Neural cell (in vitro differentiated cells): Measurements from ENCODE around the gene FBXO10. TPM values are rescaled to one million over a fixed set of nuclear protein-coding genes. Genes with fewer than 3 reads are reported as not detected.

Experiments
- H2AFZ ChIP-seq: fragments of 200-600, 300-800 bp; sonication (generic), shearing (Covaris generic); 2 replicates; pipeline ENCODE4 v1.6.0; 2014; ENCODE audit warnings: low read depth, mild to moderate bottlenecking, antibody characterized with exemption, low read length, moderate library complexity
- H3F3A ChIP-seq: fragments of 200-600 bp; shearing (Covaris generic); 2 replicates; pipeline ENCODE4 v1.6.1; 2016; ENCODE audit warnings: mild to moderate bottlenecking, moderate library complexity, mixed read lengths, antibody characterized with exemption, low read length; ENCODE audit not compliant: insufficient read depth, poor library complexity, severe bottlenecking
- H3K27ac ChIP-seq: fragments of 200-600, 300-800 bp; sonication (generic), shearing (Covaris generic); 2 replicates; pipeline ENCODE4 v1.5.1; 2014; ENCODE audit warnings: mild to moderate bottlenecking, low read length, moderate library complexity
- H3K27me3 ChIP-seq: fragments of 300-800, 200-600 bp; sonication (generic), shearing (Covaris generic); 2 replicates; pipeline ENCODE4 v1.6.0; 2014; ENCODE audit warnings: mild to moderate bottlenecking, low read depth, low read length, moderate library complexity; ENCODE audit not compliant: insufficient read depth
- H3K36me3 ChIP-seq: fragments of 300-800, 200-600 bp; sonication (generic), shearing (Covaris generic); 2 replicates; pipeline ENCODE4 v1.5.1; 2014; ENCODE audit warnings: mild to moderate bottlenecking, antibody characterized with exemption, low read length, moderate library complexity; ENCODE audit not compliant: insufficient read depth
- H3K4me2 ChIP-seq: fragments of 300-800, 200-600 bp; sonication (generic), shearing (Covaris generic); 2 replicates; pipeline ENCODE4 v1.6.0; 2014; ENCODE audit warnings: mild to moderate bottlenecking, low read length
- H3K4me3 ChIP-seq: fragments of 300-800, 200-600 bp; sonication (generic), shearing (Covaris generic); 2 replicates; pipeline ENCODE4 v1.5.1; 2014; ENCODE audit warnings: mild to moderate bottlenecking, low read length, moderate library complexity
- H3K79me2 ChIP-seq: fragments of 200-600 bp; shearing (Covaris generic); replicated peaks from 2 replicates; pipeline ENCODE4 v1.6.0; 2014; ENCODE audit warnings: mild to moderate bottlenecking, low read length, moderate library complexity; ENCODE audit not compliant: insufficient read depth
- H3K9ac ChIP-seq: fragments of 300-800, 200-600 bp; sonication (generic), shearing (Covaris generic); 2 replicates; pipeline ENCODE4 v1.6.1; 2016; ENCODE audit warnings: mild to moderate bottlenecking, low read length, mixed read lengths
- H3K9me2 ChIP-seq: fragments of 200-600 bp; shearing (Covaris generic); 2 replicates; pipeline ENCODE4 v1.6.1; 2016; ENCODE audit warnings: mild to moderate bottlenecking, low read length, mixed read lengths; ENCODE audit not compliant: insufficient read depth
- H3K9me3 ChIP-seq: fragments of 200-600, 300-800 bp; sonication (generic), shearing (Covaris generic); 2 replicates; pipeline ENCODE4 v1.6.1; 2016; ENCODE audit warnings: mild to moderate bottlenecking, mixed run types, low read length, moderate library complexity, mixed read lengths
- H4K20me1 ChIP-seq: fragments of 200-600 bp; shearing (Covaris generic); 2 replicates; pipeline ENCODE4 v1.6.1; 2016; ENCODE audit warnings: mild to moderate bottlenecking, mixed run types; ENCODE audit not compliant: insufficient read depth
- EP300 ChIP-seq: fragments of 450-650 bp; conservative IDR thresholded peaks from 2 replicates; pipeline ENCODE4 v1.6.1; 2014; ENCODE audit warnings: antibody characterized with exemption, mild to moderate bottlenecking, moderate library complexity; ENCODE audit not compliant: poor library complexity, severe bottlenecking
- EZH2 ChIP-seq: fragments of 200-600, 300-800 bp; shearing (Covaris generic), sonication (generic); IDR thresholded peaks from 2 replicates; pipeline ENCODE4 v1.6.1; 2014; ENCODE audit warnings: antibody characterized with exemption, low read length, borderline replicate concordance, mild to moderate bottlenecking; ENCODE audit not compliant: insufficient read depth, poor library complexity, severe bottlenecking
- MXI1 ChIP-seq: fragments of 450-650 bp; conservative IDR thresholded peaks from 2 replicates; pipeline ENCODE4 v1.6.1; 2014; ENCODE audit warnings: antibody characterized with exemption, mild to moderate bottlenecking; ENCODE audit not compliant: poor library complexity, severe bottlenecking
- POLR2AphosphoS5 ChIP-seq: IDR thresholded peaks from 2 replicates; pipeline ENCODE4 v1.6.1; 2012
- RAD21 ChIP-seq: fragments of 450-650 bp; conservative IDR thresholded peaks from 2 replicates; pipeline ENCODE4 v1.6.1; 2014; ENCODE audit warnings: antibody characterized with exemption, mild to moderate bottlenecking, moderate library complexity
- SMC3 ChIP-seq: fragments of 450-650 bp; conservative IDR thresholded peaks from 2 replicates; pipeline ENCODE4 v1.6.1; 2014; ENCODE audit warnings: antibody characterized with exemption, mild to moderate bottlenecking, moderate library complexity; ENCODE audit not compliant: poor library complexity
- TAF1 ChIP-seq: IDR thresholded peaks from 2 replicates; pipeline ENCODE4 v1.6.1; 2012; ENCODE audit warnings: low read depth
- polyA plus RNA-seq: library from polyadenylated mRNA; depleted of rRNA; stranded (reverse); fragments of >200 nt; gene quantifications from 2 replicates; pipeline ENCODE4 v1.2.3, GENCODE V29; 2014
- TF ChIP-seq, protein P1 (sequence below): IDR thresholded peaks from 2 replicates; pipeline ENCODE4 v1.6.1; 2012; ENCODE audit warnings: borderline replicate concordance
- TF ChIP-seq, protein P2 (sequence below): fragments of 450-650 bp; IDR thresholded peaks from 2 replicates; pipeline ENCODE4 v1.5.1; 2014; ENCODE audit warnings: antibody characterized with exemption, mild to moderate bottlenecking, moderate library complexity; ENCODE audit not compliant: poor library complexity, severe bottlenecking

The FBXO10 gene
- polyA plus RNA-seq, 1 donor from 2014 or later = 16.0 TPM

DNA sequence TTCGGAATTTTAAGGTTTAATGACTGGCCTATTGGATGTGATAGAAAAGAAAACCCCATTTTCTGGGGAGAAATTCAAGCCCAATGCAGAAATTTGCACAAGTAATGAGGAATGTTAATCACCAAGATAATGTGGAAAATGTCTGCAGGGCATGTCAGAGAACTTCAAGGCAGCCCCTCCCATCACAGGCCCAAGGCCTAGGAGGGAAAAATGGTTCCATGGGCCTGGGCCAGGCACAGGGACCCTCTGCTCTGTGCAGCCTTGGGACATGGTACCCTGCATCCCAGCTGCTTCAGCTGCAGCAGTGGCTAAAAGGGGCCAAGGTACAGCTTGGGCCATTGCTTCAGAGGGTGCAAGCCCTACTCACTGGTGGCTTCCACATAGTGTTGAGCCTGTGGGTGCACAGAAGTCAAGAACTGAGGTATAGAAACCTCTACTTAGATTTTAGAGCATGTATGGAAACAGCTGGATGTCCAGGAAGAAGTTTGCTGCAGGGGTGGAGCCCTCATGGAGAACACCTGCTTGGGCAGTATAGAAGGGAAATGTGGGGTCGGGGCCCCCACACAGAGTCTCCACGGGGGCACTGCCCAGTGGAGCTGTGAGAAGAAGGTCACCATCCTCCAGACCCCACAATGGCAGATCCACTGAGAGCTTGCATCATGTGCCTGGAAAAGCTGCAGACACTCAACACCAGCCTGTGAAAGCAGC, 12.2 kb downstream of the FBXO10 start:
- Histone ChIP-seq H3K9ac (no peak overlapping the region), H3K4me3 (no peak overlapping the region), H3K27ac (no peak overlapping the region), H3F3A (no peaks in the 10 kb centered on the region), H3K27me3 (no peaks in the 10 kb centered on the region), H3K9me3 (peaks cover 2% of the 10 kb centered on the region), H2AFZ (no peak overlapping the region), H3K79me2 (peaks cover 3% of the 10 kb centered on the region), H3K36me3 (peaks cover 8% of the 10 kb centered on the region), H3K4me2 (no peak overlapping the region), H3K9me2 (no peaks in the 10 kb centered on the region), H4K20me1 (no peaks in the 10 kb centered on the region)
- TF ChIP-seq MXI1 (no peak), POLR2AphosphoS5 (no peak), EP300 (no peak)
- TF ChIP-seq, protein P1, sequence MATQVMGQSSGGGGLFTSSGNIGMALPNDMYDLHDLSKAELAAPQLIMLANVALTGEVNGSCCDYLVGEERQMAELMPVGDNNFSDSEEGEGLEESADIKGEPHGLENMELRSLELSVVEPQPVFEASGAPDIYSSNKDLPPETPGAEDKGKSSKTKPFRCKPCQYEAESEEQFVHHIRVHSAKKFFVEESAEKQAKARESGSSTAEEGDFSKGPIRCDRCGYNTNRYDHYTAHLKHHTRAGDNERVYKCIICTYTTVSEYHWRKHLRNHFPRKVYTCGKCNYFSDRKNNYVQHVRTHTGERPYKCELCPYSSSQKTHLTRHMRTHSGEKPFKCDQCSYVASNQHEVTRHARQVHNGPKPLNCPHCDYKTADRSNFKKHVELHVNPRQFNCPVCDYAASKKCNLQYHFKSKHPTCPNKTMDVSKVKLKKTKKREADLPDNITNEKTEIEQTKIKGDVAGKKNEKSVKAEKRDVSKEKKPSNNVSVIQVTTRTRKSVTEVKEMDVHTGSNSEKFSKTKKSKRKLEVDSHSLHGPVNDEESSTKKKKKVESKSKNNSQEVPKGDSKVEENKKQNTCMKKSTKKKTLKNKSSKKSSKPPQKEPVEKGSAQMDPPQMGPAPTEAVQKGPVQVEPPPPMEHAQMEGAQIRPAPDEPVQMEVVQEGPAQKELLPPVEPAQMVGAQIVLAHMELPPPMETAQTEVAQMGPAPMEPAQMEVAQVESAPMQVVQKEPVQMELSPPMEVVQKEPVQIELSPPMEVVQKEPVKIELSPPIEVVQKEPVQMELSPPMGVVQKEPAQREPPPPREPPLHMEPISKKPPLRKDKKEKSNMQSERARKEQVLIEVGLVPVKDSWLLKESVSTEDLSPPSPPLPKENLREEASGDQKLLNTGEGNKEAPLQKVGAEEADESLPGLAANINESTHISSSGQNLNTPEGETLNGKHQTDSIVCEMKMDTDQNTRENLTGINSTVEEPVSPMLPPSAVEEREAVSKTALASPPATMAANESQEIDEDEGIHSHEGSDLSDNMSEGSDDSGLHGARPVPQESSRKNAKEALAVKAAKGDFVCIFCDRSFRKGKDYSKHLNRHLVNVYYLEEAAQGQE = no peak

DNA sequence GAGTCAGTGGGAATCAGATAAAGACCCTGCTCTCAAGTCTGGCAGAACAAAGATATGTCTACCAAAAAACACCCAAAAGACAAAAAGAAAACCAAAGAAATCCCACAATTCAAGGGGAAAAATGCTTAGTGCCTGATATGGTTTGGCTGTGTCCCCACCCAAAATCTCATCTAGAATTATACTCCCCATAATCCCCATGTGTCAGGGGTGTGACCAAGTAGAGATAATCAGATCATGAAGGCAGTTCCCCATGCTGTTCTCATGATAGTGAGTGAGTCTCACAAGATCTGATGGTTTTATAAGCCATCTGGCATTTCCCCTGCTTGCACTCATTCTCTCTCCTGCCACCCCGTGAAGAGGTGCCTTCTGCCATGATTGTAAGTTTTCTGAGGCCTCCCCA, 13.4 kb downstream of the FBXO10 start:
- Histone ChIP-seq H3F3A (no peaks in the 10 kb centered on the region), H3K27me3 (no peaks in the 10 kb centered on the region), H3K9me3 (peaks cover 2% of the 10 kb centered on the region), H3K9me2 (no peaks in the 10 kb centered on the region), H3K4me3 (no peak overlapping the region), H3K4me2 (no peak overlapping the region), H3K79me2 (peaks cover 3% of the 10 kb centered on the region), H3K9ac (no peak overlapping the region), H3K36me3 (peaks cover 8% of the 10 kb centered on the region), H4K20me1 (no peaks in the 10 kb centered on the region), H2AFZ (no peak overlapping the region), H3K27ac (no peak overlapping the region)
- TF ChIP-seq RAD21 (no peak), EP300 (no peak), TAF1 (no peak), EZH2 (no peak), MXI1 (no peak), POLR2AphosphoS5 (no peak), SMC3 (no peak)
- TF ChIP-seq, protein P2, sequence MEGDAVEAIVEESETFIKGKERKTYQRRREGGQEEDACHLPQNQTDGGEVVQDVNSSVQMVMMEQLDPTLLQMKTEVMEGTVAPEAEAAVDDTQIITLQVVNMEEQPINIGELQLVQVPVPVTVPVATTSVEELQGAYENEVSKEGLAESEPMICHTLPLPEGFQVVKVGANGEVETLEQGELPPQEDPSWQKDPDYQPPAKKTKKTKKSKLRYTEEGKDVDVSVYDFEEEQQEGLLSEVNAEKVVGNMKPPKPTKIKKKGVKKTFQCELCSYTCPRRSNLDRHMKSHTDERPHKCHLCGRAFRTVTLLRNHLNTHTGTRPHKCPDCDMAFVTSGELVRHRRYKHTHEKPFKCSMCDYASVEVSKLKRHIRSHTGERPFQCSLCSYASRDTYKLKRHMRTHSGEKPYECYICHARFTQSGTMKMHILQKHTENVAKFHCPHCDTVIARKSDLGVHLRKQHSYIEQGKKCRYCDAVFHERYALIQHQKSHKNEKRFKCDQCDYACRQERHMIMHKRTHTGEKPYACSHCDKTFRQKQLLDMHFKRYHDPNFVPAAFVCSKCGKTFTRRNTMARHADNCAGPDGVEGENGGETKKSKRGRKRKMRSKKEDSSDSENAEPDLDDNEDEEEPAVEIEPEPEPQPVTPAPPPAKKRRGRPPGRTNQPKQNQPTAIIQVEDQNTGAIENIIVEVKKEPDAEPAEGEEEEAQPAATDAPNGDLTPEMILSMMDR = no peak
- TF ChIP-seq, protein P1 = no peak
